Left hindlimb (tissue), 1 donor: ENCODE results near the gene NRDC.
"Not testable (repeated sequence)": the region's sequence is repeated elsewhere in the genome, so short reads cannot be mapped to it uniquely, and the experiment has no call there.

Experiments
- DNase-seq: peaks from one replicate; pipeline ENCODE4 v3.0.0-alpha.2; 2018

NRDC gene

GRCh38 chr1:51842261-51842660 lies 36.3 kb downstream of the NRDC start:
- no peak for DNase-seq

- DNase-seq = no peak
These were observed 37.6 kb downstream of the NRDC start for GRCh38 chr1:51840743-51841461.

GRCh38 chr1:51840182-51840581 lies 38.3 kb downstream of the NRDC start:
- DNase-seq = no peak

GRCh38 chr1:51839094-51839493 lies 39.4 kb downstream of the NRDC start:
- DNase-seq = no peak

GRCh38 chr1:51837243-51837642 lies 41.3 kb downstream of the NRDC start:
- DNase-seq = no peak

- no peak for DNase-seq
These were observed 44.8 kb downstream of the NRDC start for GRCh38 chr1:51833700-51834099.

- DNase-seq = no peak
These were observed 49.5 kb downstream of the NRDC start for GRCh38 chr1:51829058-51829457.

GRCh38 chr1:51819810-51820209 lies 58.7 kb downstream of the NRDC start:
- no peak for DNase-seq

- not testable (repeated sequence) for DNase-seq
These were observed 59.5 kb downstream of the NRDC start for GRCh38 chr1:51819021-51819420.

- DNase-seq = no peak
These were observed 60.0 kb downstream of the NRDC start for GRCh38 chr1:51818487-51818886.

GRCh38 chr1:51814513-51814912 lies 64.0 kb downstream of the NRDC start:
- DNase-seq = no peak

- DNase-seq = no peak
These were observed 79.2 kb downstream of the NRDC start for GRCh38 chr1:51799372-51799771.

GRCh38 chr1:51794868-51795267 lies 83.7 kb downstream of the NRDC start:
- DNase-seq = no peak

- no peak for DNase-seq
These were observed 84.3 kb downstream of the NRDC start for GRCh38 chr1:51794260-51794659.

- no peak for DNase-seq
These were observed 85.7 kb downstream of the NRDC start for GRCh38 chr1:51792864-51793263.

GRCh38 chr1:51791888-51792287 lies 86.6 kb downstream of the NRDC start:
- no peak for DNase-seq

GRCh38 chr1:51790385-51790784 lies 88.1 kb downstream of the NRDC start:
- DNase-seq = no peak

GRCh38 chr1:51789342-51789741 lies 89.2 kb downstream of the NRDC start:
- DNase-seq = no peak

GRCh38 chr1:51788938-51789337 lies 89.6 kb downstream of the NRDC start:
- DNase-seq = no peak

- DNase-seq = no peak
These were observed 93.5 kb downstream of the NRDC start for GRCh38 chr1:51784997-51785421.

GRCh38 chr1:51780927-51781326 lies 97.6 kb downstream of the NRDC start:
- no peak for DNase-seq

GRCh38 chr1:51776408-51776807 lies 102.1 kb downstream of the NRDC start:
- no peak for DNase-seq

GRCh38 chr1:51768971-51769588 lies 109.4 kb downstream of the NRDC start:
- no peak for DNase-seq

- DNase-seq = no peak
These were observed 117.2 kb downstream of the NRDC start for GRCh38 chr1:51761351-51761750.

- DNase-seq = no peak
These were observed 117.7 kb downstream of the NRDC start for GRCh38 chr1:51760872-51761271.
